ENCODE measurements around the gene ANKRD13D.

Gene ANKRD13D

DNA sequence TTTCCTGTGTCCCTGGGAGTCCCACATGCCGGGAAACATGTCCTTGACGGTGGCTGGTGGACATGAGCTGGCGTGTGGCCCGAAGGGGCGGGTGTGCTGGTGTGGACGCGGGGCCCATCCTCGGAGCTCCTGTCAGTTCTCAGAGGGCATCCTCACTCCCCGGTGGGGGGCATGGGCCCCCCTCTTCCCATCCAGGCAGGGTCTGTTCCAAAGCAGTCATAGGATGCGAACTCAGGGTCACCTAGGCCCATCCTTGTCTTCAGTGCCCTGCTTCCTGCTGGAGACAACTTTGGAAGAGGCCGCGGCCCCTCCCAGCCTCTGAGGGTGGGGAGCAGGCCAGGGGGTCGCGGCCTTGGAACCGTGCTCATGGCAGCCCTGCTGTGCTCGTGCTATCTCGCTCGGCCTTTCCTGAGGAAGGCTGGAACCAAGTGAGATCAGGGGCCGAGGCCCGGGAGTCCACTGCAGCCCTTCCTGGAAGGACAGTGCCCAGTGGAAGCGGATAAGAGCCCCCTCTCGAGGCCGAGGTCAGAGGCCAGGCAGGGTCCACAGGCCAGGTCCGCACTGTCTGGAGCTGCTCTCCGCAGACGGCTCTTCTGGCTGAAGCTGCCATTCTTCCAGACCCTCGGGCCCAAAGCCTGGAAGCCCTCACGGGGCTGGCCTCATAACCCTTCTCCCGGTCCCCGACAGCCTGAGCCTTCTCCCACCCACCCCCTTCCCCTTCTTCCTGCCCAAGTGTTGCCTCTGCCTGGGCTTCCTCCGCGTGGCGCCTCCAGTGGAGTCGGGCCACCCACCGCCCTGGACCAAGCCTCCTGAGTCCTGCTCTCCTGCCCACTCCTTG lies 14.1 kb upstream of the ANKRD13D start:
- DNase-seq (ENCODE audit: low spot score) = no peak
- in situ Hi-C loops (cut with MboI; ENCODE audit: low pct_unique_long_range_greater_than_20kb, low sequenced_read_pairs, unreplicated experiment) = no loop called here
- TF ChIP-seq, protein P1, sequence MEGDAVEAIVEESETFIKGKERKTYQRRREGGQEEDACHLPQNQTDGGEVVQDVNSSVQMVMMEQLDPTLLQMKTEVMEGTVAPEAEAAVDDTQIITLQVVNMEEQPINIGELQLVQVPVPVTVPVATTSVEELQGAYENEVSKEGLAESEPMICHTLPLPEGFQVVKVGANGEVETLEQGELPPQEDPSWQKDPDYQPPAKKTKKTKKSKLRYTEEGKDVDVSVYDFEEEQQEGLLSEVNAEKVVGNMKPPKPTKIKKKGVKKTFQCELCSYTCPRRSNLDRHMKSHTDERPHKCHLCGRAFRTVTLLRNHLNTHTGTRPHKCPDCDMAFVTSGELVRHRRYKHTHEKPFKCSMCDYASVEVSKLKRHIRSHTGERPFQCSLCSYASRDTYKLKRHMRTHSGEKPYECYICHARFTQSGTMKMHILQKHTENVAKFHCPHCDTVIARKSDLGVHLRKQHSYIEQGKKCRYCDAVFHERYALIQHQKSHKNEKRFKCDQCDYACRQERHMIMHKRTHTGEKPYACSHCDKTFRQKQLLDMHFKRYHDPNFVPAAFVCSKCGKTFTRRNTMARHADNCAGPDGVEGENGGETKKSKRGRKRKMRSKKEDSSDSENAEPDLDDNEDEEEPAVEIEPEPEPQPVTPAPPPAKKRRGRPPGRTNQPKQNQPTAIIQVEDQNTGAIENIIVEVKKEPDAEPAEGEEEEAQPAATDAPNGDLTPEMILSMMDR (IDR thresholded peaks at IDR 0.05; ENCODE audit: extremely low read depth, insufficient read depth, missing control alignments) = no peak

DNA sequence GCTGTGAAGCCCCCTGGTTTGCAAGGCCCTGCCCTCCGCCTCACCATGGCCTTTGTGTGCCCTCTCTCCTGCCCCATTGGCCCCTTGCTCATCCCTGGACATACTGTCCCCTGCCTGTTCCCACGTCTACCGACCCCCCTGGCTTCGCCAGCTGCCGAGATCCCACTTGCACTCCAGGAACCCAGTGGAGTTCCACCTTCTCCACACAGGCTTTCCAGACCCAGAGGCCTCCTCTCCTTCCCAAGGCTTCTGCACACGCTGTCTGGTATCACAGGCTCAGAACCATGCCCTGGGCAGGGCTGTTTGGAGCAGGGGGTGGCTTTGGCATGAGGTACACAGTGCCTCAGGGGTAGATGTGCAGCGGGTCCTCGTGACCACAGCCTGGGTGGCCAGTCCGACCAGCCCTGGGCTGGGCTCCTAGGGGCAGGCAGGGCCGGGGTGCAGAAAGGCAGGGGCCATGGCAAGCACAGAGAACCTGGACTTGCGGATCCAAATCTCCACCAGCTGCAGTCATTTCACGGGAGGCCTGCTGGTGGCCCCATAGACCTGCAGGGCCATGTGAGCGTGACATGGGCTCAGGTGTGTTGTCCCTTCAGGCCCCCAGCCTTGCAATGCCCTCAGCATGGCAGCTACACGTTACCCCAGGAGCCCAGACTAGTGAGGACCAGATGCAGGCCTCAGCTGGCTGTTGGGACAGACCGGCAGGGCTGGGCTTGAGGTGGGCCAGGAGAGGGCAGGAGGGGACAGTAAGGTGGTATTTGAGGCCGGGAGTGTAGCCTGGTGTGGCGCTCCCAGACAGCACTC lies 13.3 kb upstream of the ANKRD13D start:
- in situ Hi-C loops (cut with MboI; ENCODE audit: low pct_unique_long_range_greater_than_20kb, low sequenced_read_pairs, unreplicated experiment) = no loop called here
- TF ChIP-seq, protein P1 (IDR thresholded peaks at IDR 0.05; ENCODE audit: extremely low read depth, insufficient read depth, missing control alignments) = peak; percentile 17
- DNase-seq (ENCODE audit: low spot score) = no peak

DNA sequence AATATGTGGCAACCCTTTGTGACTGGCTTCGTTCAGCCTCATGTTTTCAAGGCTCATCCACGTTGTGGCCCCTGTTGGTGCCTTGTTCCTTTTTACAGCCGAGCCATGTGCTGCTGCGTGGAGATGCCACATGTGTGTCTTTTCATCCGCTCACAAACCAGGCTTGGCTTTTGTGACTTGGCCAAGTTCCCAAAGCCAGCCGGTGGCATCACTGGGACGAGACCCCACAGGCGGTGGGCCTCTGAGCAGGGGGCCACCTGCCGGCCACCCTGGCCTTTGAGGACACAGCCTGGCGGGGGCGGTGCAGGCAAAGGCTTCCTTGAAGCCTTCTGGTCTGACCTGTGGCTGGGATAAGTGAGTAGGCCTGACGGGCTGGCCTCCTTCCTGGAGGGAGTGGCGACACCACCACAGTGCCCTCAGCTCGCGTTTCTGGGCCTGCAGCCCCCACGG lies 12.3 kb upstream of the ANKRD13D start:
- TF ChIP-seq, protein P1 (IDR thresholded peaks at IDR 0.05; ENCODE audit: extremely low read depth, insufficient read depth, missing control alignments) = peak; percentile 67
- in situ Hi-C loops (cut with MboI; ENCODE audit: low pct_unique_long_range_greater_than_20kb, low sequenced_read_pairs, unreplicated experiment) = no loop called here
- DNase-seq (ENCODE audit: low spot score) = no peak

DNA sequence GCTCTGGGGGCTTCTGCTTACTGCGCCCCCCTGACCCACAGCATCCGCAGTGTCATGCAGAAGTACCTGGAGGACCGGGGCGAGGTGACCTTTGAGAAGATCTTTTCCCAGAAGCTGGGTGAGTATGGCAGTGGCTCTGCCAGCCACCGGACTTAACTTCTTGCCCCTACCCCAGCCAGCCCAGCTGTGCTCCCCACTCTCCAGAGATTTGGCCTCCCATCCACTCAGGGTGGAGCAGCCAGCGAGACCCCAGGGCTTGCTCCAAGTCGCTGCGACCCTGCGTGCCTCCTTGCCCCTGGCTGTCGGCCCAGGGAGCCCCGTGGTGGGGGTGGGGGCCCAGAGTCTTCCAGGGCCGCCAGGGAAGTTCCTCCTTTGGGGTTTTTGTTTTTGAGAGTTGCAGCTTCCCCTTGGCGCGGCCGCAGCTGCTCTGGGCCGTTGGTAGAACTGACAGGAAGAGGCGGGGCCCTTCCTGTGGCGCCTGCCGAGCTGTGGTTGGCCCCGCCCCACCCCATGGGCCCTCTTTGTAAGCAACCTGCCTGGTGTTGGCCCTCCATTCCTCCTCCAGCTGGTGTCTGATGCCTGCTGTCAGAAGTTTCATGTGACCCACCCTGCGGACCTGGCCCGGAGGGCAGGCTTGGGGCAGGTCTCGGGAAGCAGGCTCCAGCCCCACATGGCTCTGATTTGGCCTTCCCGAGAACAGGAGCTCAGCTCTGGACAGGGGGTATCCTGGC lies 11.7 kb upstream of the ANKRD13D start:
- TF ChIP-seq, protein P1 (IDR thresholded peaks at IDR 0.05; ENCODE audit: extremely low read depth, insufficient read depth, missing control alignments) = no peak
- in situ Hi-C loops (cut with MboI; ENCODE audit: low pct_unique_long_range_greater_than_20kb, low sequenced_read_pairs, unreplicated experiment) = no loop called here
- DNase-seq (ENCODE audit: low spot score) = peak; percentile 93

DNA sequence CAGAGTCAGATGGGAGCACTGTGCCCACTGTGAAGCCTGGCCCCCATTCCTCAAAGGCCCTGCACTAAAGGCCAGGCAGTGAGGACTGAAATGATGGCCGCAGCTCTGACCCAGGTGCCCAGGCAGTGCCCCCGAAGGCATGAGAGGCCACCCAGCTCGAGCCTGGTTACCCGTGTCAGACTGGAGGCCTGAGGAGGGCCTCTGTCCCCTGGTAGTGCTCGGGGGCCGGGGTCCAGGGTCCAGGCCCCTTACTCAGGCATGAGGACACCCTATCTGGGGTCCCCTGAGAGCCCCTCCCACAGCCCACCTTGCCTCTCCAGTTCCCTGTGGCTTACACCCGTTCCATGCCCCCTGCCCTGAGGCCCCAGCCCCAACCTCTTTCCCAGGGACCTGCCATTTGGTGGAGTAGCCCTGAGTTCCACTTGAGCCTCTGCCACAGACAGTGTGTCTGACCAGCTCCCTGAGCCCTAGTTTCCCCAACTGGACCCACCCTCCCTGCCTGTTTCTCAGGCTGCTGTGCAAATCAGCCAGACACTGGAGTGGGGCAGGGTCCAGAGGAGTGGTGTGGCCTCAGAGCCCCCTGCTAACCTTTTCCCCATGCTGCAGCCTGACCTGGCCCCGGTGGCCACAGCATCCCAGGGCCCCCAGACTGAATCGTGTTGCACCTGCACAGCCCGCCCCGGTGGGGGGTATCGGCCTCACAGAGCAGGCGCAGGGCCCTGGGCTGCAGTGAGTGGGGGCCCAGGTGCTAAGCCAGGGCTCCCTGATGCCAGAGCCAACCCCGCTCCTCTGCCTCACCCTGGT lies 10.8 kb upstream of the ANKRD13D start:
- DNase-seq (ENCODE audit: low spot score) = no peak
- in situ Hi-C loops (cut with MboI; ENCODE audit: low pct_unique_long_range_greater_than_20kb, low sequenced_read_pairs, unreplicated experiment) = no loop called here
- TF ChIP-seq, protein P1 (IDR thresholded peaks at IDR 0.05; ENCODE audit: extremely low read depth, insufficient read depth, missing control alignments) = no peak
